Hematopoietic multipotent progenitor cell (in vitro differentiated cells): Measurements from ENCODE around the gene ALDH1A3. TPM values are rescaled to one million over a fixed set of nuclear protein-coding genes. Genes with fewer than 3 reads are reported as not detected.
"Not testable (repeated sequence)": the region's sequence is repeated elsewhere in the genome, so short reads cannot be mapped to it uniquely, and the experiment has no call there.

Experiments
- DNase-seq, 3 donors: peaks; one replicate each; pipeline ENCODE4 v3.0.0-alpha.2; 2011 to 2015; ENCODE audit warnings: low read depth in 2 of 3, low spot score in 2 of 3
- total RNA-seq: library from RNA; depleted of rRNA; stranded (reverse); fragments of >200 nt; gene quantifications from one replicate; pipeline ENCODE4 v1.2.3, GENCODE V29; 2012

Gene ALDH1A3
- not detected for total RNA-seq

GRCh38 chr15:100879464-100880138 is at the start of gene ALDH1A3:
Gene ALDH1A3, plus strand, starts transcription at chr15:100879831. Its CDS starts 77 bp downstream, at chr15:100879908.
- DNase-seq: peak in 1 of 3 donors; percentile 34

- DNase-seq: no peak
These were observed 48.2 kb upstream of the ALDH1A3 start for GRCh38 chr15:100831467-100831866.

- no peak for DNase-seq
These were observed 47.3 kb upstream of the ALDH1A3 start for GRCh38 chr15:100832149-100832942.

GRCh38 chr15:100833417-100834389 is 45.9 kb upstream of the ALDH1A3 start:
- DNase-seq: peak in 1 of 3 donors; percentile 22

- no peak for DNase-seq
These were observed 44.9 kb upstream of the ALDH1A3 start for GRCh38 chr15:100834731-100835130.

- no peak for DNase-seq
These were observed 44.0 kb upstream of the ALDH1A3 start for GRCh38 chr15:100835636-100836035.

- no peak for DNase-seq
These were observed 43.1 kb upstream of the ALDH1A3 start for GRCh38 chr15:100836501-100836900.

GRCh38 chr15:100841426-100841825 is 38.2 kb upstream of the ALDH1A3 start:
- no peak for DNase-seq

- DNase-seq: no peak
These were observed 36.6 kb upstream of the ALDH1A3 start for GRCh38 chr15:100842756-100843730.

- no peak for DNase-seq
These were observed 35.5 kb upstream of the ALDH1A3 start for GRCh38 chr15:100844167-100844566.

- DNase-seq: no peak
These were observed 34.9 kb upstream of the ALDH1A3 start for GRCh38 chr15:100844778-100845177.

- no peak for DNase-seq
These were observed 32.4 kb upstream of the ALDH1A3 start for GRCh38 chr15:100847194-100847593.

- peak in 2 of 3 donors; percentile 83 for DNase-seq
These were observed 30.4 kb upstream of the ALDH1A3 start for GRCh38 chr15:100849021-100849854.

GRCh38 chr15:100849855-100850218 is 29.8 kb upstream of the ALDH1A3 start:
- no peak for DNase-seq

GRCh38 chr15:100851428-100852015 is 28.1 kb upstream of the ALDH1A3 start:
- DNase-seq: not testable (repeated sequence)

- no peak for DNase-seq
These were observed 27.0 kb upstream of the ALDH1A3 start for GRCh38 chr15:100852630-100853029.

- DNase-seq: no peak
These were observed 25.8 kb upstream of the ALDH1A3 start for GRCh38 chr15:100853676-100854440.

- DNase-seq: no peak
These were observed 22.8 kb upstream of the ALDH1A3 start for GRCh38 chr15:100856867-100857266.
